ENCODE measurements around the gene AKR1D1.

DNA sequence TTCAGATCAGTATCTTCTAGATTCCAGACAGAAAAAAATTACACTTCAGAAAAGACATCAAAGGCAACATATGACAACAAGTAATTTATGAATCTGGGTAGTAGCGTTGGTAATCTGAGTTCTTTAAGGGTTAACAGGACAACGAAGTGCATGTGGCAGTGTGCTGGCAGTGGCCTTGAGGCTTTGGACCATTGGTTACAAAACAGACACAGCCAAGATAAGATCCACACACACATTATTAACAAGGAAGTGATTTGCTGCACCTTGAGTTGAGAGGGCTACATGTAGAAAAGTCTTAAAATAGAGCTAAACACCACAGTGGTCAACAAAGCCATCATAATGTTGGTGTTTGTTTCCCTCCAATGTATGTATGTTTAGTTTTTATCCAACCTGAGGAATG is 40.6 kb downstream of the AKR1D1 start:
- TF ChIP-seq, protein P1, sequence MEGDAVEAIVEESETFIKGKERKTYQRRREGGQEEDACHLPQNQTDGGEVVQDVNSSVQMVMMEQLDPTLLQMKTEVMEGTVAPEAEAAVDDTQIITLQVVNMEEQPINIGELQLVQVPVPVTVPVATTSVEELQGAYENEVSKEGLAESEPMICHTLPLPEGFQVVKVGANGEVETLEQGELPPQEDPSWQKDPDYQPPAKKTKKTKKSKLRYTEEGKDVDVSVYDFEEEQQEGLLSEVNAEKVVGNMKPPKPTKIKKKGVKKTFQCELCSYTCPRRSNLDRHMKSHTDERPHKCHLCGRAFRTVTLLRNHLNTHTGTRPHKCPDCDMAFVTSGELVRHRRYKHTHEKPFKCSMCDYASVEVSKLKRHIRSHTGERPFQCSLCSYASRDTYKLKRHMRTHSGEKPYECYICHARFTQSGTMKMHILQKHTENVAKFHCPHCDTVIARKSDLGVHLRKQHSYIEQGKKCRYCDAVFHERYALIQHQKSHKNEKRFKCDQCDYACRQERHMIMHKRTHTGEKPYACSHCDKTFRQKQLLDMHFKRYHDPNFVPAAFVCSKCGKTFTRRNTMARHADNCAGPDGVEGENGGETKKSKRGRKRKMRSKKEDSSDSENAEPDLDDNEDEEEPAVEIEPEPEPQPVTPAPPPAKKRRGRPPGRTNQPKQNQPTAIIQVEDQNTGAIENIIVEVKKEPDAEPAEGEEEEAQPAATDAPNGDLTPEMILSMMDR (conservative IDR thresholded peaks at IDR 0.05; ENCODE audit: low read length), result no peak
- no peak for TF ChIP-seq EZH2phosphoT487 (IDR thresholded peaks at IDR 0.05; ENCODE audit: borderline replicate concordance, low read depth, low read length)
